Sigmoid colon (tissue), 7 donors: ENCODE data around the gene DNAJC27. TPM values are rescaled to one million over a fixed set of nuclear protein-coding genes. Genes with fewer than 3 reads are reported as not detected.

ENCODE experiments used
- DNase-seq: peaks from one replicate; pipeline ENCODE4 v3.0.0-alpha.2; 2019
- H3K27ac ChIP-seq, 4 donors: fragments of 200-600 bp; sonication (generic); one replicate each; pipeline ENCODE4 v1.5.1; 2016 to 2019; ENCODE audit warnings: mild to moderate bottlenecking in 1 of 4
- H3K27me3 ChIP-seq, 3 donors: fragments of 200-600 bp; sonication (generic); one replicate each; pipeline ENCODE4 v1.5.1; 2019; ENCODE audit warnings: mild to moderate bottlenecking in 1 of 3
- H3K36me3 ChIP-seq, 4 donors: fragments of 200-600 bp; sonication (generic); one replicate each; pipeline ENCODE4 v1.5.1; 2016 to 2019
- H3K4me1 ChIP-seq, 4 donors: fragments of 200-600 bp; sonication (generic); one replicate each; pipeline ENCODE4 v1.5.1; 2017 to 2019
- H3K4me3 ChIP-seq, 4 donors: fragments of 200-600 bp; sonication (generic); one replicate each; pipeline ENCODE4 v1.5.1; 2017 to 2019; ENCODE audit warnings: mild to moderate bottlenecking in 2 of 4, moderate library complexity in 1 of 4
- H3K9me3 ChIP-seq, 4 donors: fragments of 200-600 bp in 3 of 4; sonication (generic) in 3 of 4; one replicate each; pipeline versions ENCODE4 v1.5.1 to v1.6.1; 2013 to 2019
- CTCF ChIP-seq, 4 experiments: fragments of 450-650 bp in 3 of 4; fragments of 200-600 bp in 1 of 4; IDR thresholded peaks; one replicate each; pipeline ENCODE4 v1.5.1; 2016 to 2019; ENCODE audit warnings: antibody characterized with exemption in 4 of 4, mild to moderate bottlenecking in 3 of 4, moderate library complexity in 2 of 4
- EP300 ChIP-seq, 4 donors: sonication (generic); formaldehyde crosslinking; IDR thresholded peaks; one replicate each; pipeline ENCODE4 v1.6.1; 2017; ENCODE audit warnings: antibody characterized with exemption in 4 of 4
- POLR2A ChIP-seq, 2 donors: fragments of 450-650 bp; IDR thresholded peaks; one replicate each; pipeline ENCODE4 v1.6.1; 2016; ENCODE audit warnings: antibody characterized with exemption in 2 of 2, mild to moderate bottlenecking in 2 of 2, moderate library complexity in 2 of 2
- POLR2AphosphoS5 ChIP-seq, 4 donors: sonication (generic); formaldehyde crosslinking; IDR thresholded peaks; one replicate each; pipeline ENCODE4 v1.6.1; 2017; ENCODE audit warnings: antibody characterized with exemption in 4 of 4
- WGBS, 2 donors: extraction: QIAGEN DNeasy Blood & Tissue Kit; methylation state at CpG; one replicate each; pipeline ENCODE4 v1.1.7; 2013; 5-methylcytosine and 5-hydroxymethylcytosine counted together
- intact Hi-C: fragments of 100-400 bp; cut with DNase I; formaldehyde crosslinking; loops from one replicate; pipeline ENCODE4 v1.15.1; 2023
- polyA plus RNA-seq, 3 donors: library from polyadenylated mRNA; stranded (reverse); fragments of 200-250 nt; gene quantifications; one replicate each; pipeline ENCODE4 v1.2.3, GENCODE V29; 2013
- total RNA-seq, 4 donors: library from RNA; depleted of rRNA; stranded (reverse); fragments of >200 nt; gene quantifications; one replicate each; pipeline ENCODE4 v1.1.0, GENCODE V29; 2016
- donor health status: healthy with polysubstance abuse.
- donor health status: Bipolar disorder and iron deficiency.
- donor health status: healthy.

DNAJC27 gene
- total and polyA plus RNA-seq, 7 donors, result 0.60 to 12.5 (median 6.3) TPM

- peaks cover 0 to 12% (median 12%) of the 10 kb centered on the region in 4 donors for H3K4me1 ChIP-seq
- intact Hi-C loops, result no loop called here
- H3K27ac ChIP-seq, result no peak overlapping the region
- TF ChIP-seq CTCF (IDR thresholded peaks at IDR 0.05), result no peak
- TF ChIP-seq EP300 (IDR thresholded peaks at IDR 0.05), result no peak
- no peak for TF ChIP-seq POLR2A (IDR thresholded peaks at IDR 0.05)
- no peak for TF ChIP-seq POLR2AphosphoS5 (IDR thresholded peaks at IDR 0.05)
- H3K36me3 ChIP-seq, result no peaks in the 10 kb centered on the region
- no peak for DNase-seq
- H3K27me3 ChIP-seq, result no peaks in the 10 kb centered on the region
- no peaks in the 10 kb centered on the region for H3K9me3 ChIP-seq
- no peak overlapping the region for H3K4me3 ChIP-seq
Observed at GRCh38 chr2:24928036-24928435, 43.7 kb downstream of the DNAJC27 start.

- Histone ChIP-seq H3K4me1 (peaks cover 0 to 12% (median 12%) of the 10 kb centered on the region in 4 donors), H3K27ac (peak overlapping the region; percentile 44 to 66 (median 58)), H3K4me3 (peak overlapping the region in 3 of 4 donors; percentile 12 to 25 (median 24)), H3K27me3 (no peaks in the 10 kb centered on the region), H3K9me3 (no peaks in the 10 kb centered on the region), H3K36me3 (no peaks in the 10 kb centered on the region)
- intact Hi-C loops, result no loop called here
- DNase-seq, result peak; percentile 89
- 26 to 28% methylated on average over 33 of the region's 33 CpGs for WGBS, 2 donors
- TF ChIP-seq POLR2AphosphoS5 (IDR thresholded peaks at IDR 0.05), result peak in 2 of 4 donors; percentile 18 to 29
- TF ChIP-seq CTCF (IDR thresholded peaks at IDR 0.05), result no peak
Observed at GRCh38 chr2:24926602-24927252, 45.0 kb downstream of the DNAJC27 start.

- peak overlapping the region; percentile 44 to 66 (median 58) for H3K27ac ChIP-seq
Observed at GRCh38 chr2:24926220-24926601, 45.5 kb downstream of the DNAJC27 start.

GRCh38 chr2:24925815-24926214 lies 45.9 kb downstream of the DNAJC27 start:
- 89 to 94% methylated on average over 10 of the region's 10 CpGs for WGBS, 2 donors

More at GRCh38 chr2:24926220-24926601, 45.5 kb downstream of the DNAJC27 start:
- Histone ChIP-seq H3K9me3 (no peaks in the 10 kb centered on the region), H3K27me3 (no peaks in the 10 kb centered on the region), H3K36me3 (no peaks in the 10 kb centered on the region), H3K4me1 (peaks cover 0 to 12% (median 12%) of the 10 kb centered on the region in 4 donors), H3K4me3 (peak overlapping the region in 3 of 4 donors; percentile 12 to 25 (median 24))
- TF ChIP-seq POLR2A (IDR thresholded peaks at IDR 0.05) (no peak), POLR2AphosphoS5 (IDR thresholded peaks at IDR 0.05) (no peak), EP300 (IDR thresholded peaks at IDR 0.05) (no peak), CTCF (IDR thresholded peaks at IDR 0.05) (no peak)
- DNase-seq, result no peak
- WGBS, 2 donors, result 79 to 81% methylated on average over 14 of the region's 14 CpGs
- intact Hi-C loops, result no loop called here

More at GRCh38 chr2:24925815-24926214, 45.9 kb downstream of the DNAJC27 start:
- H3K27me3 ChIP-seq, result no peaks in the 10 kb centered on the region
- intact Hi-C loops, result no loop called here
- no peak for DNase-seq
- H3K9me3 ChIP-seq, result no peaks in the 10 kb centered on the region
- peak overlapping the region in 1 of 4 donors; percentile 60 for H3K27ac ChIP-seq
- no peaks in the 10 kb centered on the region for H3K36me3 ChIP-seq
- no peak overlapping the region for H3K4me3 ChIP-seq
- peaks cover 0 to 15% (median 13%) of the 10 kb centered on the region in 4 donors for H3K4me1 ChIP-seq
- TF ChIP-seq EP300 (IDR thresholded peaks at IDR 0.05), result no peak
- TF ChIP-seq CTCF (IDR thresholded peaks at IDR 0.05), result no peak
- TF ChIP-seq POLR2A (IDR thresholded peaks at IDR 0.05), result no peak
